HG03139 (cell line): ENCODE data around the gene PAN2.
"Not testable (repeated sequence)": the region's sequence is repeated elsewhere in the genome, so short reads cannot be mapped to it uniquely, and the experiment has no call there.

Experiments
- ATAC-seq: cut with Tn5 transposase; IDR thresholded peaks from one replicate; pipeline ENCODE4 v1.9.1; 2021; ENCODE audit not compliant: unreplicated experiment

The PAN2 gene

DNA sequence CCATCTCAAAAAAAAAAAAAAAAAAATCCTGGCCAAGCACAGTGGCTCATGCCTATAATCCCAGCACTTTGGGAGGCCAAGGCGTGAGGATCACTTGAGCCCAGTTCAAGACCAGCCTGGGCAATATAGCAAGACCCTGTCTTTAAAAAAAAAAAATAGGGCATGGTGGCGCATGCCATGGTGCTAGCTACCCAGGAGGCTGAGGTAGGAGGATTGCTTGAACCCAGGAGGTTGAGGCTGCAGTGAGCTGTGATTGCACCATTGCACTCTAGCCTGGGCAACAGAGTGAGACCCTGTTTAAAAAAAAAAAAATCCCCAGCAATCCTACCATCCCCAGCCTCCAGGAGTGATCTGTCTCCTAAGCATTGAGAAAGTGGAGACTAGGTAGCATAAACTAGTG lies 8.5 kb upstream of the PAN2 start:
- not testable (repeated sequence) for ATAC-seq

GRCh38 chr12:56341616-56342015 lies 7.8 kb upstream of the PAN2 start:
- ATAC-seq: no peak

- no peak for ATAC-seq
These were observed 5.3 kb upstream of the PAN2 start for GRCh38 chr12:56339158-56339422.

DNA sequence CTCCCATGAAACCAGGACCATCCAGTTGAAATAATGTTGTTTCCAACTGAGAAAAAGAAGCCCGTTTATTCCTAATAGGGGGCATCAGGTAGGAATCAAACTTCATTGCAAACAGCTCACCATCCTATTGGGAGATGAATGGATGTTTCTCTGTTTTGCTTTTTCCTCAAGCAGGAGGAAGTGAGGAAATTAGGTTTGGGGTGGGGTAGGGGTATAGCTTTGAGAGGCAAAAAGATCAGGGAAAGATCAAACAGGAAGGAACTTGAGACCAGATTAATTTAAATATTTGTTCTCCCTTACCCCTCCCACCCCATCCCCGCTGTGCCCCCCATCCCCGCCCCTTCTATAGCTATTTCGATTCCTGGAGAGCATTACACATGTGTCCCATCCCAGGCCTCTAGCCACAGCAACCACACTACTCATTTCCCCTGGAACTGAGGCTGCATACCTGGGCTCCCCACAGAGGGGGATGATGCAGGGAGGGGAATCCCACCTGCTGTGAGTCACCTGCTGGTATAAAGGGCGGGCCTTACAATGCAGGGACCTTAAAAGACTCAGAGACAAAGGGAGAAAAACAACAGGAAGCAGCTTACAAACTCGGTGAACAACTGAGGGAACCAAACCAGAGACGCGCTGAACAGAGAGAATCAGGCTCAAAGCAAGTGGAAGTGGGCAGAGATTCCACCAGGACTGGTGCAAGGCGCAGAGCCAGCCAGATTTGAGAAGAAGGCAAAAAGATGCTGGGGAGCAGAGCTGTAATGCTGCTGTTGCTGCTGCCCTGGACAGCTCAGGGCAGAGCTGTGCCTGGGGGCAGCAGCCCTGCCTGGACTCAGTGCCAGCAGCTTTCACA lies 4.7 kb upstream of the PAN2 start, which contains the start of gene IL23A:
TSS of gene IL23A (plus strand) at position 577 of the 850 bp plus-strand sequence. CDS start at position 738, 161 bp downstream.
- ATAC-seq: no peak

GRCh38 chr12:56337753-56338251 lies 4.0 kb upstream of the PAN2 start:
- no peak for ATAC-seq

GRCh38 chr12:56336361-56337167 lies 2.8 kb upstream of the PAN2 start:
- no peak for ATAC-seq

GRCh38 chr12:56335527-56335926 lies 1.7 kb upstream of the PAN2 start:
- not testable (repeated sequence) for ATAC-seq

GRCh38 chr12:56334490-56334793 lies 642 bp upstream of the PAN2 start:
- ATAC-seq: no peak

DNA sequence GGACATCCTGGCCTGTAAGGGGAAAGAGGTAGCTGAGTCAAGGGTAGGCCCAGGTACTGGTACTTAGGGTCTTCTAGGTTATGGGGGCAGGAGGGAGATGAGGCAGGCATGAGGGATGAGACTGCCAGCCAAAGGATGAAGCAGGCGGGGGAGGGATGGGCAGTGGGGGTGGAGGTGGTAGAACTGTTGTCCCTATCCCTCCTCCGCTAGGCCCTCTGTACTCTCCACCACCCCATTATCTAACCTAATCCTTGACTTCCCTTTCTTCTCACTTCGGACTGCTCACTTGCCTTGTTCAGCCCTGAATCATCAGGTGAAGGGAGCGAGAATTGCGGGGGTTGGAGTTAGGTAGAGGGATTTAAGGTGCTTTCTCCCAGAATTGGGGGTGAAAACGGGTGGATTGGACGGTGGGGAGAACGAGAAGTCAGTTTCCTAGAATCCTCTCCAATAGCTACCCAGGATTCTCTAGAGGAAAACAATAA lies 562 bp downstream of the PAN2 start:
- no peak for ATAC-seq

- ATAC-seq: no peak
These were observed 1.1 kb downstream of the PAN2 start for GRCh38 chr12:56332512-56333196.

DNA sequence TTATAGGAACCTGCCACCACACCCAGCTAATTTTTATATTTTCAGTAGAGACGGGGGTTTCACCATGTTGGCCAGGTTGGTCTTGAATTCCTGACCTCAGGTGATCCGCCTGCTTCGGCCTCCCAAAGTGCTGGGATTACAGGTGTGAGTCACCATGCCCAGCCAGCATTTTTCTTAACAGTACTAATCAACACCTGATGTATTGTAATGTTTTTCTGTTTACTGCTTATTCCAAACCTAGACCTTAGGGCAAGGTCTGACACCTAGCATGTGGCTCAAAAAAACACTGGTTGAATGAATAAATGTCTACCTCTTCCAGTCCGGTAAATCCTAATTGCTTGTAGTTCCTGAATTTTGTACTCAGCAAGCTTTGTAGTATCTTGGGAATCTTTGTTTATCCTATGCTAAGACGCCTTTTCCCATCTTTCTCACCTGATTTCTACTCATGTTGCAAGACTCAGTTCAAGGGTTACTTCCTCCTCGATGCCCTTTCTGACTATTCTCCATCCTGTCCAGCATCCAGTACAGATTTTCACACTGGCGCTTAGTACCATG lies 2.8 kb downstream of the PAN2 start:
- ATAC-seq: no peak

- no peak for ATAC-seq
These were observed 7.3 kb downstream of the PAN2 start for GRCh38 chr12:56326533-56326932.

DNA sequence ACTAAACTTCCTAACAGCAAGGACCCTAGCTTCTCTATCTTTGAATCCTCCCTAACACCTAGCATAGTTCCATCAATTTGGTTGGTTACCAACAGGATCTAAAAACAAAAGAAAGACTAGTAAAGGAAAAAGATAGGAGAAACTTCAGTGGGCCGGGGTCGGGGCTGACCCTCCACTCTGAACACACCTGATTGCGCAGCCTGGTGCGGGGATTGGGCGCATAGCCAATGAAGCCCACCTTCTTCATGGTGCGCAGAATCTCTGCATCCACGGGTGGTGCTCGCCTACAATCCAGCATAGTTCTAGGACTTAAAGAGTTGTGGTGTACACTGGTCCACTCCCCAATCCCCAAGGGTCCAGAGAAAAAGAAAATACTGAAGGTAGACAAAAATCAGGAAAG lies 7.7 kb downstream of the PAN2 start:
- no peak for ATAC-seq

DNA sequence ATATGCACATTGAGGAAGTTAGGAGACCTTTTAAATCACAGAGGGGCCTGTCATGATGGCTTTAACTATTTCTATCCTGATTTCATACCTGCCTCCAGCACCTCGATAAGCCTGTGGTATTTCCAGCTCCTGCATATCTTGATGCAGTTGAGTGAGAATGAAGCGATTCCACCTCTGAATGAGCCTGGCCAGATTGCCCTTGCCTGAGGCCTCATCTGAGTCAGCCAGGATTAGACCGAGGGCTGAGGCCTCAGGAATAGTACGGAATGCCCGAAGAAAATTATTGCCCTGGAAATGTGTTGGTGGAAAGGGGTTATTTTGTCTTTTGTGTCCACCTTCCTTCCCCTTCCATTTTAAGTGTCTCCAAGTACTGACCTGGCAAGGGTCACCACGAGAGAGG lies 9.6 kb downstream of the PAN2 start:
- ATAC-seq: no peak

DNA sequence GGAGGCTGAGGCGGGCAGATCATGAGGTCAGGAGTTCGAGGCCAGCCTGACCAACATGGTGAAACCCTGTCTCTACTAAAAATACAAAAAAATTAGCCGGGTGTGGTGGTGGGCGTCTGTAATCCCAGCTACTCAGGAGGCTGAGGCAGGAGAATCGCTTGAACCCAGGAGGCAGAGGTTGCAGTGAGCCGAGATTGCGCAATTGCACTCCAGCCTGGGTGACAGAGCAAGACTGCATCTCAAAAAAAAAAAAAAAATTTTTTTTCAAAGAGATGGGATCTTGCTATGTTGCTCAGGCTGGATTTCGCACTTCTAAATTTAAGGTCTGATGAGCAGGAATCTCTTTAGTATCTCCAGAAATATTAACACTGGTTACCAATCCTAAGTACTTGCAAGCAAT lies 12.2 kb downstream of the PAN2 start:
- ATAC-seq: not testable (repeated sequence)

- ATAC-seq: no peak
These were observed 12.8 kb downstream of the PAN2 start for GRCh38 chr12:56321027-56321426.

DNA sequence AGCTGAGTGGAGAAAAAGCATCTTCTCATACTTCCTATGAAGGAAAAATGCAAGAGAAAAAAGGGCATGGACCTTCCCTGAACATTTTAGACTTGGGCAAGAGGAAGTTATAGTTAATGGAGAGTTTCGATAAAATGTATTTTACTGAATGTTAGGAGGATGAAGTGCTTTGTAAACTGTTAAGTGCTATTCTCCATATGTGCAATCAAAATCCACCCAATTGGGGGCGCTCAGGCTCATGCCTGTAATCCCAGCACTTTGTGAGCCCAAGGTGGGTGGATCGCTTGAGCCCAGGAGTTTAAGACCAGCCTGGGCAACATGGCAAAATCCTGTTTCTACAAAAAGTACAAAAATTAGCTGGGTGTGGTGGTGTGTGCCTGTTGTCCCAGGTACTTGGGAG lies 16.1 kb downstream of the PAN2 start:
- ATAC-seq: no peak

DNA sequence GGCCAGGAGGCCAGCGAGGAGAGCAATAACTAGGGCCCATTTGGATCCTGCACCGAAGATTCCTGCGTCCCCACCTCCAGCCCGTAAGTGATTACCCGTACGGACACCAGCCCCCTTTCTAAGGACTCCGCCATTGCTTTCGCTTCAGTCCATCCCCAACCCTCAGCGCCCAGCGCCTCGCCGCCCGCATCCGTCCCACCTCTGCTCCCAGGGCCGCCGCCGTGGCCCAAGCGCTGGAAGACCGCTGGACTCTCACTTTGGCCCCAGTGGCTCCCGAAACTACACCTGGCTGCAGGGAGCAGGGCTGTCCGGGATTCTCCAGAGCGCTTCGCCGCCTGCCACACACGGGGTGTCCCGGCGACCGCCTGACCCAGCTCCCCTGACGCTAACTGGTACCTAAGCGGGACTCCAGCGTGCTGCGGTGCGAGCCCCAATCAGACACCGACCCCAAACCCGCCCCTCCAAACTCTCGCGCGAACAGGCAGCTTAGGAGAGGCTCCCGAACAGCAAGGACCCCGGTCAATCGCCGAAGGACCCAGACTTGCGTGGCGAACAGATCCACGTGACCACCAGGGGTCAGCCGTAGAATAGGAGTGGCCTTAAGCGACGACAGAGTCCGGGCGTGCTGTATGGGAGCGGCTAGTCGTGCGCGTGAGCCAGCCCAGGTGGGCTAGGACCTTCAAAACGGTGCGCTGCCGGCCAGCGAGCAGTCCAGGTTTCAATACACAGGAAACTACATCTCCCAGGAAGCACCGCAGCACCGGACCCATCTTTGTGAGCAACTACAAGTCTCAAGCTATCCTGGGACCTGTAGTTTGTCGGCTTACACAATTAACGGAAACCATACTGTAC lies 18.0 kb downstream of the PAN2 start, which contains the start of gene CNPY2:
TSS of gene CNPY2 (minus strand) at position 367 of the 852 bp plus-strand sequence. CDS start 771 bp downstream, outside the sequence.
- ATAC-seq: peak; percentile 88

DNA sequence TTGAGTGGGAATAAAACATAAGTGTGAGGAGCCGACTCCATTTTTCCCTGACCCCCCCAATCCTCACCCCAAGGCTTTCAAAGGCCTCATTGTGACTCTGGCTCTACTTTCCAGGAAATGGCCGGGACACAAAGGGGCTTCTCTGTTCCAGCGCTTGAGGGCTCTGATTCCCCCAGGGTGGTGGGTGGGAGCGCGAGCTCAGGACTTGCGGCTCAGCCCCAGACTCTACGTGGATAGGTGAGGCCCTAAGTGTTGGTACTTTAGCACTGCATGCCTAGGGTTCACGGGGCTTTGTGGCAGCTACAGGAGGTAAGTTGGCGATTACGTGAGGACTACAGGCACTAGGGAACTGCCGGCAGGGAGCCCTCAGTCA lies 18.6 kb downstream of the PAN2 start:
- ATAC-seq: no peak

DNA sequence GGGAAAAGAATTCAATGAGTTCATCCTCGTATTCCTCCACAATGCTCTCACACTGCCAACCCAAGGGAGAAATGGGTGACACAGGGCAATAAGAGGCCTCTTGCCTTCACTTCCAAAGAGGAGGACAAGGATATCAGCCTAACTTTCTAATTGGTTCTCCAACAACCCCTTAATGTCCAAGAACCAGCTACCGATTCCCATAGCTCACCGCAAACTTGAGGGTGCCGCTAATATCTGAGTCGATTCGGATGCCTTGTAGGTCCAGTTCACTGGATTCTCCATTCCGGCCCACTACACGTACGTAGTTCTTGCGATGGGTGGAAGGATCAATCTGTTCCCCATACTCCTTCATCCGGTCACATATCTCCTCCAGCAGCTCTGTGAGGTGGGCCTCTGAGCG lies 22.8 kb downstream of the PAN2 start:
- ATAC-seq: no peak
